Right lobe of liver (tissue), 6 donors: ENCODE results near the gene BST2. TPM values are rescaled to one million over a fixed set of nuclear protein-coding genes. Genes with fewer than 3 reads are reported as not detected.
A peak's percentile ranks its signal among the peaks of the same experiment; 100 is the strongest.

Experiments
- ATAC-seq, 4 donors: fragments of 200-7000 bp; cut with Tn5 transposase; one replicate each; pipeline ENCODE4 v1.9.1; 2020; ENCODE audit warnings: mild to moderate bottlenecking in 4 of 4, moderate library complexity in 4 of 4
- DNase-seq, 3 donors: peaks; one replicate each; pipeline ENCODE4 v3.0.0-alpha.2; 2020
- H3K27ac ChIP-seq, 3 donors: fragments of 200-600 bp; one replicate each; pipeline ENCODE4 v1.8.0; 2022
- H3K27me3 ChIP-seq, 2 donors: fragments of 200-600 bp; one replicate each; pipeline ENCODE4 v1.8.0; 2022
- H3K36me3 ChIP-seq, 4 donors: fragments of 200-600 bp; sonication (generic) in 1 of 4; one replicate each; pipeline versions ENCODE4 v1.5.1 to v1.8.0; 2017 to 2022; ENCODE audit warnings: control low read depth in 1 of 4
- H3K4me1 ChIP-seq, 4 donors: fragments of 200-600 bp; sonication (generic) in 1 of 4; one replicate each; pipeline versions ENCODE4 v1.5.1 to v1.8.0; 2017 to 2022; ENCODE audit warnings: control low read depth in 1 of 4
- H3K4me3 ChIP-seq, 3 donors: fragments of 200-600 bp; one replicate each; pipeline ENCODE4 v1.8.0; 2022
- H3K9me3 ChIP-seq, 4 donors: fragments of 200-600 bp; sonication (generic) in 1 of 4; one replicate each; pipeline versions ENCODE4 v1.5.1 to v1.8.0; 2017 to 2022; ENCODE audit warnings: control low read depth in 1 of 4
- POLR2A ChIP-seq: fragments of 450-650 bp; IDR thresholded peaks from one replicate; pipeline ENCODE4 v1.6.1; 2017; ENCODE audit warnings: antibody characterized with exemption, mild to moderate bottlenecking
- WGBS: methylation state at CpG from one replicate; pipeline ENCODE4 v1.1.6; 2018; ENCODE audit warnings: low coverage, low lambda C conversion rate; ENCODE audit not compliant: insufficient coverage; ENCODE audit errors: missing lambda C conversion rate; 5-methylcytosine and 5-hydroxymethylcytosine counted together
- intact Hi-C, 2 donors: fragments of 100-400 bp; cut with DNase I; formaldehyde crosslinking; loops; one replicate each; pipeline versions ENCODE4 v1.11.2 to v1.14.1; 2022
- total RNA-seq, 6 experiments: library from RNA; depleted of rRNA in 2 of 6; stranded (reverse); fragments of >200 nt in 2 of 6; fragmentation: NEBNext Ultra II Directional in 3 of 6; extraction: Animal tissue kit (Norgen Biotek cat#: 25700) in 3 of 6; gene quantifications; one replicate each; pipeline versions ENCODE4 v1.1.0 to v1.2.4, GENCODE V29; 2016 to 2023
- TF ChIP-seq, protein P1 (sequence below), 4 donors: fragments of 200-600 bp in 3 of 4; fragments of 450-650 bp in 1 of 4; IDR thresholded peaks; one replicate each; pipeline versions ENCODE4 v1.5.1 to v1.8.0; 2016 to 2022; ENCODE audit warnings: antibody characterized with exemption in 4 of 4, mild to moderate bottlenecking in 2 of 4
- donor health status: DM: no; HTN: yes; CAD: no.
- donor health status: DM: no; HTN: no; CAD: no.
- donor health status: DM: no; HTN: no; CAD: no.
- donor health status: DM: no; HTN: yes; CAD: no.
- donor health status: DM: no; HTN: yes; CAD: no.

BST2 gene
- total RNA-seq, 6 experiments from 2014 or later: 78.2 to 157 (median 96.2) TPM

DNA sequence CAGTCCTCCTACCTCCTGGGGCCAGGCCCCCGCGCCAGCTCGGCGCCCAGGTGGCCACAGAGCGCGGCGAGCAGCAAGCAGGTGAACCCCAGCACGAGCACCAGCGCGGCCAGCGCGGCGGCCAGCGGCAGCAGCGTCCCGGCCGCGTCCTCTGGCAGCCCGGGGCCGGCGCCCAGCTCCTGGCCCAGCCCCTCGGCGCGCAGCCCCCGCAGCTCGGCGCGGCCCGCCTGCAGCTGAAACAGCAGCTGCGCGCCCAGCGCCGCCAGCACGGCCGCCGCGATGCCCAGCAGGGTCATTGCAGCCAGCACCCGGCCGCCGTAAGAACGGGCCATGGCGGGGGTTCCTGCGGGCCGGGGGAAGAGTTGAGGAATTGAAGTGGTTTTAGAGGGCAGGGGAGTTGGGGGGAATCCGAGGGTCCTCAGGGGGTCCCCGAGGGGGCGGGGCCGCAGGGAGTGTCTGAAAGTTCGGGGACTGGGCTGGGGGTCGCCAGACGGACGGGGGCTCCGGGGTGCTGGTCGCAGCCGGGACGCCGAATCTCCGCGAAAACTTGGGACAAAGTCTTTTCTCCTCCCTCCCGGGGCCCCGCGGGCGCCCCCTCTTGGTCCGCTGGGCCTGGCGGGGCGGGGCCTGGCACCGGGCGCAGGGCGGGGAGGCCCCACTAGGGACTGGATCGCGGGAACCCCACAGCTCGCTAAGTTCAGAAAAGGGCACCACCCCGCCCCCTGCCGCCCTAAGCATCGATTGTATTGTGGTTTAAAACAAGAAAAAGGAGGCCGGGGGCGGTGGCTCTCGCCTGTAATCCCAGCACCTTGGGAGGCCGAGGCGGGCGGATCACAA is 42.9 kb upstream of the BST2 start, which contains the start of gene TMEM221:
Gene TMEM221, minus strand, starts transcription at position 538 of the 837 bp plus-strand sequence. Its CDS starts 206 bp downstream, at position 332.
- intact Hi-C loops: no loop called here
- DNase-seq (peak in 1 of 3 donors; percentile 47), ATAC-seq (peak; percentile 67 to 79 (median 71))
- H3K9me3 ChIP-seq: no peaks in the 10 kb centered on the region
- WGBS: 7% methylated on average over 21 of the region's 81 CpGs
- no peaks in the 10 kb centered on the region for H3K27me3 ChIP-seq
- H3K4me1 ChIP-seq: peaks cover 0 to 6% (median 0%) of the 10 kb centered on the region in 4 donors
- peak within 1 kb of the TSS; percentile 25 to 42 (median 35) for H3K4me3 ChIP-seq
- no peak for TF ChIP-seq POLR2A
- TF ChIP-seq, protein P1, sequence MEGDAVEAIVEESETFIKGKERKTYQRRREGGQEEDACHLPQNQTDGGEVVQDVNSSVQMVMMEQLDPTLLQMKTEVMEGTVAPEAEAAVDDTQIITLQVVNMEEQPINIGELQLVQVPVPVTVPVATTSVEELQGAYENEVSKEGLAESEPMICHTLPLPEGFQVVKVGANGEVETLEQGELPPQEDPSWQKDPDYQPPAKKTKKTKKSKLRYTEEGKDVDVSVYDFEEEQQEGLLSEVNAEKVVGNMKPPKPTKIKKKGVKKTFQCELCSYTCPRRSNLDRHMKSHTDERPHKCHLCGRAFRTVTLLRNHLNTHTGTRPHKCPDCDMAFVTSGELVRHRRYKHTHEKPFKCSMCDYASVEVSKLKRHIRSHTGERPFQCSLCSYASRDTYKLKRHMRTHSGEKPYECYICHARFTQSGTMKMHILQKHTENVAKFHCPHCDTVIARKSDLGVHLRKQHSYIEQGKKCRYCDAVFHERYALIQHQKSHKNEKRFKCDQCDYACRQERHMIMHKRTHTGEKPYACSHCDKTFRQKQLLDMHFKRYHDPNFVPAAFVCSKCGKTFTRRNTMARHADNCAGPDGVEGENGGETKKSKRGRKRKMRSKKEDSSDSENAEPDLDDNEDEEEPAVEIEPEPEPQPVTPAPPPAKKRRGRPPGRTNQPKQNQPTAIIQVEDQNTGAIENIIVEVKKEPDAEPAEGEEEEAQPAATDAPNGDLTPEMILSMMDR (IDR thresholded peaks at IDR 0.05): peak; percentile 17 to 49 (median 40)
- no peaks in the 10 kb centered on the region for H3K36me3 ChIP-seq
- H3K27ac ChIP-seq: no peak within 1 kb of the TSS

DNA sequence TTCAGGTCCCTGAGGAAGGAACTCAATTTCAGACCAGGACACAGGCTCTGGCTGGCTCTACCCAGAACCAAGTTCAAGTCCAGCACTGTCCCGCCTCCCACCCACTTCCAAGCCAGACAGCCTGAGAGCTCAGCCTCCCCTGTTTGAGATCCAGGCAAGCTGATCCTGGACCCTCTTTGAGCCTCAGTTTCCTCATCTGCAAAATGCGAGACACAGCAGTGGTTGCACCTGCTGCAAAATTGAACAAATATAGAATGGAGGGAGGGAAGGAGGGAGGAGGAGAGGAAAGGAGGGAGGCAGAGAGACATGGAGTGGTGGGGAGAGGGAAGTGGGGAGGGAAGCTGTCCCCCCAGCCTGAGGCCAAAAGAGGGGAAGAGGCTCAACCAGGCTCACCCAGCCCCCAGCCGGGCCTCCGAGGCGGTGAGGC is 42.3 kb upstream of the BST2 start:
- 83% methylated on average over 2 of the region's 5 CpGs for WGBS
- Histone ChIP-seq H3K27me3 (no peaks in the 10 kb centered on the region), H3K4me3 (no peak overlapping the region), H3K27ac (no peak overlapping the region), H3K36me3 (no peaks in the 10 kb centered on the region), H3K9me3 (no peaks in the 10 kb centered on the region), H3K4me1 (peaks cover 0 to 6% (median 0%) of the 10 kb centered on the region in 4 donors)
- peak in 1 of 4 donors; percentile 14 for ATAC-seq
- TF ChIP-seq POLR2A: no peak
- TF ChIP-seq, protein P1 (IDR thresholded peaks at IDR 0.05): no peak
- no peak for DNase-seq
- intact Hi-C loops: no loop called here

DNA sequence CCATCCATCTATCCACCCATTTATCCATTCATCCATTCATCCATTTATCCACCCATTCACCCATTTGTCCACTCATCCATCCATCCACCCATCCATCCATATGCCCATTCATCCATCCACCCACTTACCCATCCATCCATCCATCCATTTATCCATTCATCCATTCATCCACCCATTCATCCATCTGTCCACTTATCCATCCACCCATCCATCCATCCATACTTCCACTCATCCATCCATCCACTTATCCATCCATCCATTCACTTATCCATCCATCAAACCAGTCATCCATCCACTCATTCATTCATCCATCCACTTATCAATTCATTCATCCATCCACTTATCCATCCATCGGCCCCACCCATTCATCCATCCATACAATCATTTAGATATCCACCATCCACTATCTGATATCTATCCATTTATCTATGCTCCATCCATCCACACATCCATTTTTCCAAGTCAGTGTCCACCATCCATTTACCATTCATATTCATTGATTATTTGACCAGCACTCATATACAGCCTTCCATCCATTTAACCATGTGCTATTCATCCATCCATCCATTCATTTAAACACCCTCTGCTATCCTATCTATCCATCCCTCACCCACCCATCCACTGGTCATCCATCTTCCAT is 40.2 kb upstream of the BST2 start:
- DNase-seq (no peak), ATAC-seq (no peak)
- Histone ChIP-seq H3K4me3 (no peak overlapping the region), H3K36me3 (no peaks in the 10 kb centered on the region), H3K9me3 (no peaks in the 10 kb centered on the region), H3K27ac (no peak overlapping the region), H3K27me3 (no peaks in the 10 kb centered on the region), H3K4me1 (peaks cover 0 to 6% (median 0%) of the 10 kb centered on the region in 4 donors)
- 82% methylated on average over 1 of the region's 1 CpG for WGBS
- intact Hi-C loops: no loop called here
- TF ChIP-seq, protein P1 (IDR thresholded peaks at IDR 0.05): no peak
- no peak for TF ChIP-seq POLR2A

DNA sequence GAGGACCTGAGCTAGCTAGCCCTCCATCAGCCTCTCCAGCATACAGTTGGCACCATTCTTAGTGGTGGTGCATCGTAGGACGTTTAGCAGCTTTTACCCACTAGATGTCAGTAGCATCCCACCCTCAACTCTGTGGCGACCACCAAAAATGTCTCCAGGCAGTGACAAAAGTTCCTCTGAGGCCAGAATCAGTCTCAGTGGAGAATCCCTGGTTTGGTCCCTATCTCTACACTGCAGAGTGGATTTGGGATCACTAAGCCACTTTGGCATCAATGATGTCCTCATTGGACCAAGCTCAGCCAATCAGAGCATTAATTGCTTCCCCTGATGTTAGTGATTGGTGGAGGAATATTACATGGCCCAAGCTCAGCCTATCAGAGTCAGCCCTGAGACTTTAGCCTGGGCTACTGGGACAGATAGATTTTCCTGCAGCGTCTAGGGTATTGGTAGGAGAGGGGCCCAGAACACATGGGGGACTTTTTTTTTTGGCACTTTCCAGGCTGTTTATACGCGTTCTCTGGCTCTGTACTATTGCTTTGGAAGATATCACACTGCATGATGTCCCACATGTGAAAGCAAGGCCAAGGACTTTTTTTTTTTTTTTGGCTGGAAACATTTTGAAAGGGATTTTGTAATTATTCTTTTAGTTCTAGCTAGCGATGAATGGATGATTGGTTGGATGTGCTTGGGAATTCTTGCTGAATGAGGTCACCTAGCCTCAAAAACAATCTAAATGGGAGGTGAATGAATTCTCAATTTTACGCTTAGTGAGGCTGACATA is 36.0 kb upstream of the BST2 start:
- no peak for TF ChIP-seq POLR2A
- TF ChIP-seq, protein P1 (IDR thresholded peaks at IDR 0.05): peak; percentile 25 to 35 (median 30)
- DNase-seq (no peak), ATAC-seq (peak in 3 of 4 donors; percentile 51 to 58 (median 53))
- no peak overlapping the region for H3K27ac ChIP-seq
- no peaks in the 10 kb centered on the region for H3K9me3 ChIP-seq
- H3K27me3 ChIP-seq: no peaks in the 10 kb centered on the region
- WGBS: 69% methylated on average over 6 of the region's 8 CpGs
- no peak overlapping the region for H3K4me3 ChIP-seq
- no peaks in the 10 kb centered on the region for H3K36me3 ChIP-seq
- intact Hi-C loops: no loop called here
- no peaks in the 10 kb centered on the region for H3K4me1 ChIP-seq
